Stimulated activated CD4-positive, alpha-beta T cell treated with anti-CD3 and anti-CD28 coated beads, Interleukin-12 subunit alpha, Interleukin-12 subunit beta, amount 100 ng/mL, for 4 hours (primary cell): ENCODE results near the gene VEGFA.

Source experiments
- DNase-seq: peaks from one replicate; pipeline ENCODE4 v3.0.0-alpha.2; 2020

The VEGFA gene

GRCh38 chr6:43826730-43827129 lies 56.7 kb downstream of the VEGFA start:
- no peak for DNase-seq

- DNase-seq: no peak
These were observed 57.9 kb downstream of the VEGFA start for GRCh38 chr6:43827898-43828297.

GRCh38 chr6:43828711-43829110 lies 58.7 kb downstream of the VEGFA start:
- no peak for DNase-seq

- no peak for DNase-seq
These were observed 59.5 kb downstream of the VEGFA start for GRCh38 chr6:43829470-43829869.

- DNase-seq: no peak
These were observed 60.8 kb downstream of the VEGFA start for GRCh38 chr6:43830775-43831174.

- DNase-seq: no peak
These were observed 61.2 kb downstream of the VEGFA start for GRCh38 chr6:43831191-43831590.

- no peak for DNase-seq
These were observed 63.4 kb downstream of the VEGFA start for GRCh38 chr6:43833223-43833995.

GRCh38 chr6:43833996-43834390 lies 64.0 kb downstream of the VEGFA start:
- no peak for DNase-seq

- no peak for DNase-seq
These were observed 64.6 kb downstream of the VEGFA start for GRCh38 chr6:43834528-43835155.

- no peak for DNase-seq
These were observed 65.9 kb downstream of the VEGFA start for GRCh38 chr6:43835872-43836419.
